HG02885 (cell line): Measurements from ENCODE around the gene RNF40.

Experiments used
- ATAC-seq: cut with Tn5 transposase; IDR thresholded peaks from one replicate; pipeline ENCODE4 v1.9.1; 2021; ENCODE audit warnings: mild to moderate bottlenecking; ENCODE audit not compliant: unreplicated experiment, poor library complexity

Gene RNF40

DNA sequence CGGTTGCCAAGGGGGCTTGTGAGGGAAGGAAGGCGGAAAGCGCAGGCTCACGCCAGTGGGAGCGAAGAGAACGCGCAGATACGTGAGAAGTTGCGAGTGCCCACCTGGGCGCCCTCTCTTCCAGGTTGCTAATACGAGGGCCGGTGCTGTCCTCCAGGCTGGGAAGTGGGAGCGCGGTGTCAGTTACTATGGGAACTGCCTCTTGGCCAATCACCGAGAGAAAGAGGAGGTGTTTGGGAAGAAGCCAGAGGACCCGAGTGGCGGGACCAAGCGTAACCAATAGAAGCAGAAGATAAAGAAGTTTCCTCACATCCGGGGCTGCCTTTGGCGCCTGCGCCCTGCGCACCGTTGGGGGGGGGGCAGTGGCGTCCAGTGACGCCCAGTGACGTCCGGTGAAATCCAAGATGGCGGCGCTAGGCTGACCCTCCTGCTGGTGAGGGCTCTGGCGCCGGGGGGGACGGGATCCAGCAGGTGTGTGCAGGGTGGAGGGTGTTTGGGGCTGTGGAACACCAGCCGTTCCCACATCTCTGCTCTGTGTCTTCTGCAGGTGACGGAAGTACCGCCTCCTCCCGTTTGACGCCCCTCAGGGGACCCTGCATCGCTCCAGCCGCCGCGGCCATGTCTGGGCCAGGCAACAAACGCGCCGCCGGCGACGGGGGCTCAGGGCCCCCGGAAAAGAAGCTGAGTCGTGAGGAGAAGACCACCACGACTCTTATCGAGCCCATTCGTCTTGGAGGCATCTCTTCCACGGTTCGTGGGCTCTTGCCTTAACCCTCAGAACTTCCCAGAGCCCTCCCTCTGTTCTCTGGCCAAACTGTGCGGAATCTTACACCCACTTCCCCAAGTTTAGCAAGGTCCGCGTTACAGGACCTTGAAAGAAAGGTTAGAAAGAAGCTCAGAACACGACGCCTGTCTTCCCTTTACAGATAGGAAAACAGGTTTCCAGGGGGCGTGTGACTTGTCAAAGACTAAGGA is at the start of gene RNF40, which contains the start of gene CFAP119:
RNF40 (plus strand) TSS at position 395 of the 975 bp plus-strand sequence; CDS start at position 619, 224 bp downstream.
CFAP119 (minus strand) TSS at position 135 of the 975 bp plus-strand sequence. CDS start 314 bp downstream, outside the sequence.
- ATAC-seq: peak; percentile 88

DNA sequence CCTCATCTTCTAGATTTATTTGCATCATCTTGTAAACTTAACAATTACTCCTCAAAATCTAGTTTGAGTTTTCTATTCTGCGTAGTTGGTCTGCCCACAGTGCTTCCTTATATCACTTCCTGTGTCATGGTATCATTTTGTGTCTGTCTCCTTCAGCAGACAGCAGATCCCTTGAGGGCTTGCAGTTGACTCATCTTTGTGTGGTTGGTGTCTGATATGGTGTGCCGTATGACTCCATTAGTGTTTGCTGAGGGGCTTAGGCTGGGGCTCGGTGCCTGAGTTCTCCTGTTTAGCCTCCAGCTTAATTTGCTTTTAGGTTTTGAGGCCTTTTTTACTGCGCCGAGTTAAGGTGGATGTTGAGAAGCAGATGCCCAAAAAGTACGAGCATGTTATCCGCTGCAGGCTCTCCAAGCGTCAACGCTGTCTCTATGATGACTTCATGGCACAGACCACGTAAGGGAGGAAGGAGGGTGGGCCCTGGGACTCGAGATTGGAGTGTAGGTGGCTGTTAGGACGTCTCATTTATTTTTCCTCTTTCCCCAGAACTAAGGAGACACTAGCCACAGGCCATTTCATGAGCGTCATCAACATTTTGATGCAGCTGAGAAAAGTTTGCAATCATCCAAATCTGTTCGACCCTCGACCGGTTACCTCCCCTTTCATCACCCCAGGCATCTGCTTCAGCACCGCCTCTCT is 46.2 kb upstream of the RNF40 start:
- no peak for ATAC-seq

DNA sequence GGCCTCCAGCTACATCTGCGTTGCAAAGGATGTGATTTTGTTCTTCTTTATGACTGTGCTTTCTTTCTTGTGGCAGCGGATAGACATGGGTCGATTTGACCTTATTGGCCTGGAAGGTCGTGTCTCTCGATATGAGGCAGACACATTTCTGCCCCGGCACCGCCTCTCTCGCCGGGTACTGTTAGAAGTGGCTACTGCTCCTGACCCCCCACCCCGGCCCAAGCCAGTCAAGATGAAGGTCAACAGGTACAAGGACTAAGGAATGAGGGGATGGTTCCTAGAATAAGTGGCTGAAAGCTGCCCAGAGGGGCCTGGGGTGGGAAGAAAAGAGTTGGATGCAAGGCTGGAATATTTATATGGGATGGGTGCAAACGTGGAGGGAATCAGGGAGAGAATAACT is 42.0 kb upstream of the RNF40 start:
- no peak for ATAC-seq

DNA sequence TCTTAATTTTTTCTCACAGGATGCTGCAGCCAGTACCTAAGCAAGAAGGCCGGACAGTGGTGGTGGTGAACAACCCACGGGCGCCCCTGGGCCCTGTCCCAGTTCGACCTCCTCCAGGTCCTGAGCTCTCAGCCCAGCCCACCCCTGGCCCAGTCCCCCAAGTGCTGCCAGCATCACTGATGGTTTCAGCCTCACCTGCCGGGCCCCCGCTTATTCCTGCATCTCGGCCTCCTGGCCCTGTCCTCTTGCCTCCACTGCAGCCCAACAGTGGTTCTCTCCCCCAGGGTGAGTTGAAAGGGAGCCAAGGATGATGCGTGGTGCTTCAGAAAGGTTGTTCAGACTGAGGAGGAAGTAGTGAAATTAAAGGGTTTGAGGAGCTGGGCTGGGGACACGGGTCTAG is 41.4 kb upstream of the RNF40 start:
- no peak for ATAC-seq

GRCh38 chr16:30721167-30721566 is 41.0 kb upstream of the RNF40 start:
- ATAC-seq: no peak

- no peak for ATAC-seq
These were observed 40.5 kb upstream of the RNF40 start for GRCh38 chr16:30721606-30722005.

DNA sequence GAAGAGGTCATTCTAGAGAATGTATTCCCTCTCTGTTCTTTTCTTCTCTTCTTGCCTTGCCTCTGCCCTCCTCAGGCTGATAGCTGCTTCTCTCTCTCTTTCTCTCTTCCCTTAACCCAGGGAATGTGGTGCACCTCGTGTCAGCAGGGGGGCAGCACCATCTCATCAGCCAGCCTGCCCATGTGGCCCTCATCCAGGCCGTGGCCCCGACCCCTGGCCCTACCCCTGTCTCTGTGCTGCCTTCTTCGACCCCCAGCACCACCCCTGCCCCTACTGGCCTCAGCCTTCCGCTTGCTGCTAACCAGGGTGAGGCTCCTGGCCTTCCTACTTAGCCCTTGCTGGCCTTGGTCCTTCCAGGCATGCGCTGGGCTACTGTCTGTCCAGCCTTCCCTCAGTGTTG is 39.7 kb upstream of the RNF40 start:
- ATAC-seq: no peak

GRCh38 chr16:30722916-30723315 is 39.2 kb upstream of the RNF40 start:
- no peak for ATAC-seq

GRCh38 chr16:30723725-30724355 is 38.3 kb upstream of the RNF40 start:
- ATAC-seq: no peak

DNA sequence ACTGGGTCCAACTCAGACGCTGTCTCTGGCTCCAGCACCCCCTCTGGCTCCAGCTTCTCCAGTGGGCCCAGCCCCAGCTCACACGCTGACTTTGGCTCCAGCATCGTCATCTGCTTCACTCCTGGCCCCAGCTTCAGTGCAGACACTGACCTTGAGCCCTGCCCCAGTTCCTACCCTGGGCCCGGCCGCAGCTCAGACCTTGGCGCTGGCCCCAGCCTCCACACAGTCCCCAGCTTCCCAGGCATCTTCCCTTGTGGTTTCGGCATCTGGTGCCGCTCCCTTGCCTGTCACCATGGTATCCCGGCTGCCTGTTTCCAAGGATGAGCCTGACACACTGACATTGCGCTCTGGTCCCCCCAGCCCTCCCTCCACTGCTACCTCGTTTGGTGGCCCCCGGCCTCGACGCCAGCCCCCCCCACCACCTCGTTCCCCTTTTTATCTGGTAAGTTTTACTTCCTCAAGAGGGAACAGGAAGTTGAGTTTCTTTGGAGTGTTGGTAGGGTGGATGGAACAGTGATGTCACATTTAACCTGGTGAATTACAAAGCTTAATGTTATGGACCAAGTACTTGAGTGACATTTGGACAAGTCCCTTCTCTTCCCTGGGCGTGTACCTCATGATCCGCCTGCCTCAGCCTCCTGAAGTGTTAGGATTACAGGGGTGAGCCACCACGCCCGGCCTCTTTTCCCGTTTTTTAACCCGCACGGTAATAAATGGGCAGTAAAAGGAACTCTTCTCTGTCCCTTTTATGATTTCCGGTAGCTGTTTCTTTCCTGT is 37.3 kb upstream of the RNF40 start:
- ATAC-seq: no peak

DNA sequence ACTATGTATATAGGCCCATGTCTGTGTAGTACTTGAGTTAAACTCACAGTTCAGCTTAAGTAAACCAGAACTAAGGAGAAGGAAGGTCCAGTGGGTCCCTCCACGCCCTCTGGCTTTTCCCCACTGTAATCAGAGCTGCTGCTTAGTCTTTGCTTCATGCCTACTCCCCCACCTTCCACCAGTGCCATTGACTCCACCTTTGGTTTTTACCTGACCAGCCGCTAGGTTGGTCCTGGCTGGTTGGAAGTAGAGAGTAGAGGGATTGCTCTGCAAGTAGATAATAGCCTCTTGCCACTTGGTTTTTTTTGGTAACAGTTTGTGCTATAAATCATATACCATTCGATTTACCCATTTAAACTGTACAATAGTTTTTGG is 36.7 kb upstream of the RNF40 start:
- ATAC-seq: no peak

GRCh38 chr16:30728321-30728720 is 33.8 kb upstream of the RNF40 start:
- ATAC-seq: no peak

GRCh38 chr16:30728899-30729672 is 33.0 kb upstream of the RNF40 start:
- ATAC-seq: no peak

DNA sequence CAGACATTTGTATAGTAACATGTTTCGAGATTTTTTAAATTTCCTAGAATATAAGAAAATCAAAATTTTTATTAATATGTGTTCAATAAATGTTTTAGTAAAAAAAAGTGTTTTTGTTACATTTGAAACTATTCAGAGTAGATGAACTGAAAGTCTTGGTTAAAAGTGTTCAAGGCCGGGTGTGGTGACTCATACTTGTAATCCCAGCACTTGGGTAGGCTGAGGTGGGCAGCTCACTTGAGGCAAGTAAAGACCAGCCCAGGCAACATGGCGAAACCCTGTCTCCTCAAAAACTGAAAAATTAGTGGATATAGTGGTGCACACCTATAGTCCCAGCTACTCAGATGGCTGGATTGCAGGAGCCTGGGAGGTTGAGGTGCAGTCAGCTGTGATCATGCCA is 30.7 kb upstream of the RNF40 start:
- no peak for ATAC-seq

GRCh38 chr16:30736995-30737793 is 24.9 kb upstream of the RNF40 start:
- no peak for ATAC-seq

- ATAC-seq: no peak
These were observed 24.1 kb upstream of the RNF40 start for GRCh38 chr16:30737794-30738648.
